MM.1S (cell line): Measurements from ENCODE around the gene EEA1.

Experiments
- EZH2 ChIP-seq: fragments of 300-600 bp; sonication (generic); optimal IDR thresholded peaks from 2 replicates; pipeline ENCODE3; 2017; ENCODE audit warnings: low read depth, mild to moderate bottlenecking, antibody characterized with exemption, low read length, mixed read lengths
- TF ChIP-seq, protein P1 (sequence below): fragments of 300-600 bp; sonication (generic); IDR thresholded peaks from 2 replicates; pipeline ENCODE4 v1.5.1; 2016; ENCODE audit warnings: antibody characterized with exemption, low read length, mixed read lengths

DNA sequence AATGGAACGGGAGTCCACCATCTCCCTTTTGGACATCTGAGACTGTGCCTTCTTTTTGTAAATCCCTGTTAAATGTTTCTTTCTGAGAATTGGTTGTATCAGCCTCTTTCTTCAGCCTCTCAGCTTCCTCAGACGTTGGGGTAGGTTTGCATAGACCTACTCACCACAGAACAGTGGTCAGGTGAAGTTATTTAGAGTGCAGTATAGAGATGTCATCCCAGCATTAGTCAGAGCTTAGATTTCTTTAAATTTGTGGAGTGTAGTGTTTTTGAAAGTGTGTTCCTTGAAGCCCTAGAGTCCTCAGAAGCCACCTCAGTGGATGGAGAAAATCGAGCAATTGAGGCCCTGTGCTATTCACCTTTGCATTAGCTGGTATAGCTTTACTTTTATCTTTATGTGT is 8.9 kb upstream of the EEA1 start:
- TF ChIP-seq, protein P1, sequence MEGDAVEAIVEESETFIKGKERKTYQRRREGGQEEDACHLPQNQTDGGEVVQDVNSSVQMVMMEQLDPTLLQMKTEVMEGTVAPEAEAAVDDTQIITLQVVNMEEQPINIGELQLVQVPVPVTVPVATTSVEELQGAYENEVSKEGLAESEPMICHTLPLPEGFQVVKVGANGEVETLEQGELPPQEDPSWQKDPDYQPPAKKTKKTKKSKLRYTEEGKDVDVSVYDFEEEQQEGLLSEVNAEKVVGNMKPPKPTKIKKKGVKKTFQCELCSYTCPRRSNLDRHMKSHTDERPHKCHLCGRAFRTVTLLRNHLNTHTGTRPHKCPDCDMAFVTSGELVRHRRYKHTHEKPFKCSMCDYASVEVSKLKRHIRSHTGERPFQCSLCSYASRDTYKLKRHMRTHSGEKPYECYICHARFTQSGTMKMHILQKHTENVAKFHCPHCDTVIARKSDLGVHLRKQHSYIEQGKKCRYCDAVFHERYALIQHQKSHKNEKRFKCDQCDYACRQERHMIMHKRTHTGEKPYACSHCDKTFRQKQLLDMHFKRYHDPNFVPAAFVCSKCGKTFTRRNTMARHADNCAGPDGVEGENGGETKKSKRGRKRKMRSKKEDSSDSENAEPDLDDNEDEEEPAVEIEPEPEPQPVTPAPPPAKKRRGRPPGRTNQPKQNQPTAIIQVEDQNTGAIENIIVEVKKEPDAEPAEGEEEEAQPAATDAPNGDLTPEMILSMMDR = no peak
- TF ChIP-seq EZH2 = no peak
